ENCODE results near the gene VAC14. TPM values are rescaled to one million over a fixed set of nuclear protein-coding genes. Genes with fewer than 3 reads are reported as not detected.
A peak's percentile ranks its signal among the peaks of the same experiment; 100 is the strongest.

Gene VAC14
- total and polyA plus RNA-seq, 4 donors = 27.6 to 60.8 (median 50.9) TPM

DNA sequence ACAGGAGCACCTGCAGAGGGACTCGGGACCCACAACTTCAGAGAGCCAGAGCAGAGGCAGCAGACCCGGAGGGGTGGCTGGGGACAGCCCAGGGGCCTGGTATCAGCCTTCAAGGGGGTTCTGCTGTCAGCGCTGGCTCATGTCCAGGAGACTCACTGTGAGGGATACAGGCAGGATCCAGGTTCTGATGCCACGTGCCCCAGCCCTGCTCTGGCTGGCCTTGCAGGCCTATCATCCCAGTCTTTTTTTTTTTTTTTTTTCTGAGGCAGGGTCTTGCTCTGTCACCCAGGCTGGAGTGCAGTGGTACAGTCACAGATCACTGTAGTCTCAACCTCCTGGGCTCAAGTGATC lies 106.1 kb downstream of the VAC14 start:
- no peaks in the 10 kb centered on the region for H3K27me3 ChIP-seq (ENCODE audit: control insufficient read depth in 3 of 3, insufficient read depth in 3 of 3, low read length in 2 of 3)
- no peak for ATAC-seq (ENCODE audit: insufficient read depth, low FRiP score)
- H3K9ac ChIP-seq (ENCODE audit: insufficient read depth in 1 of 2, low read length in 2 of 2) = no peak overlapping the region
- peaks cover 10 to 66% (median 27%) of the 10 kb centered on the region in 5 donors for H3K4me1 ChIP-seq (ENCODE audit: control insufficient read depth in 5 of 5, insufficient read depth in 5 of 5, low read length in 5 of 5)
- H3K36me3 ChIP-seq (ENCODE audit: control insufficient read depth in 4 of 4, insufficient read depth in 4 of 4, low read length in 4 of 4) = peaks cover 0 to 2% (median 0%) of the 10 kb centered on the region in 4 donors
- H3K9me3 ChIP-seq (ENCODE audit: control insufficient read depth in 4 of 4, insufficient read depth in 3 of 4, low read length in 3 of 4) = no peaks in the 10 kb centered on the region
- peak overlapping the region; percentile 37 to 75 for H3K27ac ChIP-seq (ENCODE audit: low read depth in 1 of 2, low read length in 1 of 2)
- H3K4me3 ChIP-seq = no peak overlapping the region
- TF ChIP-seq CTCF (IDR thresholded peaks at IDR 0.05; ENCODE audit: control extremely low read depth, extremely low read depth) = no peak
- WGBS, 2 donors = 88 to 94% methylated on average over 4 of the region's 4 CpGs
- no peak for DNase-seq

DNA sequence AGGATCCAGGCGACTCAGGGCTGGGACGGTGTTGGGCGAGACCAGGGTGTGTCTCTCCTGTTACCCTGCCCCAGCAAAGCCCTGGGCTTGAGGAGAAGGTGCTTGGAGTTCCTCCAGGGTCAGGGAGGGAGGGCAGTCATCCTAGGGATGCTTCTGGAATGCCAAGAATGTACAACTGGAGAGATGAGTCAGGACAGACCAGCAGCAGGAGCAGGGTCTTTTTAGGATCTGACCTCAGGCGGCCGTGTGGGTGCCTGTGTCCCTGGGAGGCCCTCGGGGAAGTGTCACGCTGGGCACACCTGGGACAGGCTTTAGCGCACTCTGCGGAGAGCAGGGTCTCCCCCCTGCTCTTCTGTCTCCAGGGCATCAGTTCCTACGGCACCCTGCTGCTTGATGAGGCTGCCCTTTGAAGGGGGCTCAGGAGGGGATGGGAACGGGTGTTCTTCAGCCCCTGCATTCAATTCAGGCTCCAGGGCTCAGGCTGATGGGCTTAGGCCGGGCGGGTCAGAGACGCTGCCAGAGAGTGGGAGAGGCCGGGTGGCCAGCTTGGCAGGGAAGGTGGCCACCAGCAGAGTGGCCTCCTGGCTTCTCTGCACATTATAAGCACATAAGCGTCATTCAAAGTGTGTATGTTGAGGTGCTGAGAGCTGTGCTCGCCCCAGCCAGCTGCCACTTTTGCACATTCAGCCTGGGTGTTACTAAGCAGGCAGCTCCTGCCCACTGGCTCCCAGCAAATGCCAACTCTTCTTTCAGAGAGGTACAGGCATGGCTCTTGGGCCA lies 106.7 kb downstream of the VAC14 start:
- Histone ChIP-seq H3K27me3 (ENCODE audit: control insufficient read depth in 3 of 3, insufficient read depth in 3 of 3, low read length in 2 of 3) (no peaks in the 10 kb centered on the region), H3K9ac (ENCODE audit: insufficient read depth in 1 of 2, low read length in 2 of 2) (peak overlapping the region in 1 of 2 donors; percentile 55), H3K4me1 (ENCODE audit: control insufficient read depth in 5 of 5, insufficient read depth in 5 of 5, low read length in 5 of 5) (peaks cover 15 to 71% (median 33%) of the 10 kb centered on the region in 5 donors), H3K27ac (ENCODE audit: low read depth in 1 of 2, low read length in 1 of 2) (peak overlapping the region; percentile 37 to 75), H3K4me3 (no peak overlapping the region), H3K36me3 (ENCODE audit: control insufficient read depth in 4 of 4, insufficient read depth in 4 of 4, low read length in 4 of 4) (peaks cover 0 to 2% (median 0%) of the 10 kb centered on the region in 4 donors), H3K9me3 (ENCODE audit: control insufficient read depth in 4 of 4, insufficient read depth in 3 of 4, low read length in 3 of 4) (no peaks in the 10 kb centered on the region)
- 86 to 92% methylated on average over 17 of the region's 17 CpGs for WGBS, 2 donors
- ATAC-seq (ENCODE audit: insufficient read depth, low FRiP score) (no peak), DNase-seq (no peak)
- no peak for TF ChIP-seq CTCF (IDR thresholded peaks at IDR 0.05; ENCODE audit: control extremely low read depth, extremely low read depth)

DNA sequence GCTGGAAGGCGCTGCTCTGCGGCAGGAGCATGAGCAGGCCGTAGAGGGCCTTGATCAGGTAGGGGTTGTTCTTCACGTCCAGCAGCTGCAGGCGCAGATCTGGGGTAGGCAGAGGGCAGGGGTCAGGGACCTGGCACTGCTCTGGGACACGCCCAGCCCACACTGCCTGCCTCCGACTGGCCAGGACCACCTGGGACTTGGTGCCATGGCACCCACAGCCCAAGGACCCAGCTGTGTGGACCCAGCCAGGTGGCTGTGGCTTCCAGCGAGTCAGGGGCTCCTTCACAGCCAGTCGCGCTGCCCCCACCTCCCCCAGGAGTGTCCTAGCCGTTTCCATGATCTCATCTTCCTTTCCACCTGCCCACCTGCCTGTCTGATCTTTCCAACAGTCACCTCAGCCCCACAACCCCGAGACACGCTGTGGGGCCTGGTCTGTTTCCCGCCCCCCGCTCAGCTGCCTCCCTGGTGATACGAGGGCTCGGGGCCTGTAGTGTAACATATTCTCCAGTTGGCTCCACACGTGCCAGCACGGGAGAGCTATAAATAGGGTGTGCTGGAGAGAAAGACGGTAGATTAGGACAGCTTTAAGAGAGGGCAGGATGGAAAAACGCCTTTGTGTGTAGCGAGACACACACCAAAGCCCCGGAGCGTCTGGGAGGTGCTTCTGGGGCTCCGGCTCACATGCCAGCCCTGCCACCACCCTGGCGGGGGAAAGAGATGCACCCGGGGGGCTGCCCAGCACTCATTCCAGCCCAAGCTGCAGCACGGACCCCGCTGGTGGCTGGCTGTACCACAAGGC lies 107.9 kb downstream of the VAC14 start:
- H3K4me1 ChIP-seq (ENCODE audit: control insufficient read depth in 5 of 5, insufficient read depth in 5 of 5, low read length in 5 of 5) = peaks cover 25 to 82% (median 44%) of the 10 kb centered on the region in 5 donors
- DNase-seq (peak in 2 of 3 donors; percentile 61 to 76), ATAC-seq (ENCODE audit: insufficient read depth, low FRiP score) (no peak)
- no peak overlapping the region for H3K4me3 ChIP-seq
- H3K9me3 ChIP-seq (ENCODE audit: control insufficient read depth in 4 of 4, insufficient read depth in 3 of 4, low read length in 3 of 4) = no peaks in the 10 kb centered on the region
- H3K27ac ChIP-seq (ENCODE audit: low read depth in 1 of 2, low read length in 1 of 2) = peak overlapping the region; percentile 37 to 89
- TF ChIP-seq CTCF (IDR thresholded peaks at IDR 0.05; ENCODE audit: control extremely low read depth, extremely low read depth) = no peak
- WGBS, 2 donors = 83 to 88% methylated on average over 28 to 29 of the region's 29 CpGs
- peak overlapping the region in 1 of 2 donors; percentile 1 for H3K9ac ChIP-seq (ENCODE audit: insufficient read depth in 1 of 2, low read length in 2 of 2)
- H3K36me3 ChIP-seq (ENCODE audit: control insufficient read depth in 4 of 4, insufficient read depth in 4 of 4, low read length in 4 of 4) = peaks cover 0 to 2% (median 0%) of the 10 kb centered on the region in 4 donors
- H3K27me3 ChIP-seq (ENCODE audit: control insufficient read depth in 3 of 3, insufficient read depth in 3 of 3, low read length in 2 of 3) = no peaks in the 10 kb centered on the region

Measured in lung (tissue), 12 donors.